HG03469 (cell line): ENCODE results near the gene OXNAD1.

Experiments used
- ATAC-seq: cut with Tn5 transposase; IDR thresholded peaks from one replicate; pipeline ENCODE4 v1.9.1; 2021; ENCODE audit warnings: mild to moderate bottlenecking, moderate library complexity, moderate number of reproducible peaks; ENCODE audit not compliant: unreplicated experiment

The OXNAD1 gene

GRCh38 chr3:16247282-16248061, 17.5 kb upstream of the OXNAD1 start:
- ATAC-seq, result no peak

DNA sequence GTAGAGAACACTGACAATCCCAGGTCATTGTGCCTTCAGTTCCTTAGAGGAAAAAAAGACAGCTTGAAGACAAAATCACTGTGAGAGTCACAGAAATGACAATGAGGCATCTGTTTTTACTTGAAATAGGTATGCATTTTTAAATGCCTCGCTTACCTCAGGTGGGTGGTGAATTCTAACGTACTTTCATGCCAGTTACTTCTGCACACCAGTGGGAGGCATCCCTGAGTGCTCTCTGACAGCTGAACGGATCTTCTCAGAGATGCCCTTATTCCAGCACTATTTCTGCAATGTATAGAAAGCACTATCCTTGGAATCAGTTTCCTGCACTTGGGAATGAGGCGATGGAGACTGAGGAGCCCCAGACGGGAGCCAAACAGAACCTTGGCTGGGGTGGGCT, 16.5 kb upstream of the OXNAD1 start:
- ATAC-seq, result no peak

- no peak for ATAC-seq
Observed at GRCh38 chr3:16249336-16249735, 15.7 kb upstream of the OXNAD1 start.

GRCh38 chr3:16249886-16250285, 15.1 kb upstream of the OXNAD1 start:
- ATAC-seq, result no peak

- no peak for ATAC-seq
Observed at GRCh38 chr3:16251316-16252085, 13.5 kb upstream of the OXNAD1 start.

GRCh38 chr3:16252243-16252978, 12.6 kb upstream of the OXNAD1 start:
- ATAC-seq, result peak; percentile 29

DNA sequence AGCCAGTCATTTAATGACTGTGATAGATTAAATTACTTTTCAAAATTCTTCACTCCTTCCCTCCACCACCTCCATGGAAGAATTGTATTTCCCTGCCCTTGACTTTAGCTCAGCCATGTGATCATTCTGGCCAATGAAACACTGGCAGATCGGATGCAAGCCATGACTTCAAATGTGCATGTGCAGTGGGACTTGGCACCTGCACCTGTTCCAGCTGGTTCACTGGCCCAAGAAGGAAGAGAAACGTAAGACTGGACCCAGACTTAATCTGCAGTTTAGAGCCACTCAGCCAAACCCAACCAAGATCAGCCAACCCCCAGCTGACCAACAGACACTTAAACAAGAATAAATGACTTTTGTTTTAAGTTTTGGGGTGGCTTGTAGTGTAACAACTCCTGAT, 12.0 kb upstream of the OXNAD1 start:
- no peak for ATAC-seq

DNA sequence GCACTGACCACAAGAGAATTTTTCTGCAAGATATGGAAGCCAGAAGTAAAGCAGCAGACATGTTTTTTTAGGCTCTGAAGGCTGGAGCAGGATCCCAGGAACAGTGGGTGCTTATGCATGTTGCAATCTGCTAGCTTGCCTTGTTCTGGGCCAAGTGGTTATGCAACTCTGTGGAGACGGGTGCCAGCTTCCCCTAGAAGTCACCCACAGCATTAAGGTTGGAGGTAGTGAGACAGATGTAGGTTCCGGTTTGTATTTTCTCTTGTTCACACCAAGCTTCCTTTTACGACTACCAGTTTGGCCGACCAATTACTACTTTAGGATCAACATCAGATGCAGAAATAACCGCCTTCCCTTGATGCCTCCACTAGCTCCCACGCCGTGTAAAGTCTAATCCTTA, 11.4 kb upstream of the OXNAD1 start:
- no peak for ATAC-seq

- no peak for ATAC-seq
Observed at GRCh38 chr3:16254916-16255315, 10.1 kb upstream of the OXNAD1 start.

GRCh38 chr3:16255326-16255725, 9.7 kb upstream of the OXNAD1 start:
- no peak for ATAC-seq

DNA sequence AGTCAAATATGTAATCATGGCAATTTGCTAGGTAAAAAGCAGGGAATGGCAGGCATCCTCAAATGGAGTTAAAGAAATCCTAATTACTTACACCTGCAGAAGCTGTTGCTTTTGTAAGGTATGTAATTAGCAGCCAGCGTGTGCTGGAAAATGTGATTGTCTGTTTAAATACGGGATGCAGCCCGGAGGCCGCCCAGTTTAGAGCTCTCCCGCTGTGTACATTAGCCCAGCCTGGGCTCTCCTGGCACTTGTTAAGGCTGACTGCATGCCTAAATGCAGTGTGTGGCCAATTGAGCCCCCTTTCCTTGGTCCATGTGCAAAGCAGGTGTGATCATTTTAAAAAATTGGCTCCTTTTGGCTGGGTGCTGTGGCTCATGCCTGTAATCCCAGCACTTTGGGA, 9.3 kb upstream of the OXNAD1 start:
- ATAC-seq, result no peak

DNA sequence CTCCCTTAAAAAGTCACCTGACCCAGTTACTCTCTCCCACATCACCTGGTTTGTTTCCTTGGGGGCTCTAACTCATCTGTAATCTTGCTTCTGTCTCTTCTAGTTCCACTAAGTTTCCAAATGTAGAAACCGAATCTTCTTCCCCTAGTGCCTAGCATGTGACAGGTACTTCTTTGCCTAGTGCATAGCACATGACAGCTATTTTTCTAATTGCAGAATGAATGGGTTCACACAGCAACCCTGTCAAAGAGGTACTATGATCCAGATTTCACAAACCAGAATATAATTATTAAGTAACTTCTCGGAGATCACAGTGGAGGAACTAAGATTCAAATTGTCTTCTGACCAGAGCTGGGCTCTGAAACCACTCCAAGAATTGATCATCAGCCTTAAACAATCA, 7.7 kb upstream of the OXNAD1 start:
- no peak for ATAC-seq

DNA sequence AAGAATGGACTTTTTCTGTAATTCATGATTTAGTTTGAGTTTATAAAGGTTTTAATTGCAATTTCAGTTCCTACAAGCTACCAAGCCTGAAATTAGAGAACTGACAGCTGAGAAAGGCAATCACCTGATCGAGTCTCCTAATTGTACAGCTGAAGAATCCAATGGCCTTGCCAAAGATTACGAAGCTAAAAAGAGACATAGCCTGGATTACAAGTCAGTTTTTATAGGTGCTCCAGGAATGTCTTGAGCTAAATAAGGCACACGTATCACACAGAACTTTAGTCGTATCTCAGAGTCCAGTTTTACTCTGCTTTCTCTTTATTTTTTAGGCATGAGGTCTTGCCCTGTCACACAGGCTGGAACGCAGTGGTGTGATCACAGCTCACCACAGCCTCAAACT, 6.8 kb upstream of the OXNAD1 start:
- no peak for ATAC-seq

DNA sequence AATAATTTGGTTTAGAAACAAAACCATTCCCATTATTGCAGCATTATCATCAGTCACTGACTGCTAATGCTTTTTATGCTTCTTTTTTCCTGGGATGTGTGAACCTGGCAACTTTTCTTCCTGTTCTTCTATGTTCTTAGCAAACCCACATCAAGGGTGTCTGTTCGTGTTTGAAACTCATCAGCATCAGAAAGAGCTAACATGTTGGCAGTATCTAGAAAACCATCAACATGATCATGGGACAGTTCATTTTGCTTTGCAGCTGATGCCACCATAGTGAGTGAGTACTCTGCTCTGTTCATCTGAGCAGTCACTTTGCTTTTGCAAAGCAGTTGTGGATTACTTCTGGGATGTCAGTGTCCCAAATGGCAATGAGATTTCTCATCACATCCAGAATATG, 6.1 kb upstream of the OXNAD1 start:
- ATAC-seq, result no peak

DNA sequence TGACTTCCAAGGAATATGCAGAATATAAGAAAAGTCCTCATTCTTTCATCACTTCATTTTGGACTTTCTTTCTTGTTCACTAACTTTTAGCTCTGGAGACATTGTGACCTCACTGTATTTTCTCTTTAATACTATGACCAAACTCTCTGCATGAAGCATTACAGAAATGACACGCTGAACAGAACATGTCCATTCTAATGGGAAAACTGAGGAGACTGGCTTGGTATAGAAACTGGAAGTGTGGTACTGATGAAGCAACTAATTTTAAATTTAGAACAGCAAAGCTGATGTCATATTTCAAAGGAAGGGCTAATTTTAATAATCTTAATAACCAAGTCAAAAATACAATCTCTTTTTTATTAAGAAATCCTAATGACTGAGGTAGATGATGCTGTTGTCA, 5.0 kb upstream of the OXNAD1 start:
- ATAC-seq, result no peak

DNA sequence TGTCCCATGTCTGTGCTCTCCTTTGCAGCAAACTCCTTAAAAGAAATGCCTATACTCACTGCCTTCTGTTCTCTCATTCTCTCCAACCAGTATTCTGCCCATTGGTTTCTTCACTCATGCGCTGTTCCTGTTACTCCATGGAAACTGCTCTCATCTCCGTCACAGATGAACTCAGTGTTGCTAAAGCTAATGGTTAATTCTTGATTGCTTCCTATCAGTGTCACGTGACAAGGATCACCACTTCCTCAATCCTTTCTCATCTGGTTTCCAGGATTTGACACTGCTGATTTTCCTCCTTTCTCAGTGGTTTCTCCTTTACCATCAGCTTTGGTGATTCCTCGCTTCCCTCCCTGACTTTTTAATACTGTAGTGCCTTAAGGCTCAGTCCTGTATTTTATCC, 2.8 kb upstream of the OXNAD1 start:
- no peak for ATAC-seq

DNA sequence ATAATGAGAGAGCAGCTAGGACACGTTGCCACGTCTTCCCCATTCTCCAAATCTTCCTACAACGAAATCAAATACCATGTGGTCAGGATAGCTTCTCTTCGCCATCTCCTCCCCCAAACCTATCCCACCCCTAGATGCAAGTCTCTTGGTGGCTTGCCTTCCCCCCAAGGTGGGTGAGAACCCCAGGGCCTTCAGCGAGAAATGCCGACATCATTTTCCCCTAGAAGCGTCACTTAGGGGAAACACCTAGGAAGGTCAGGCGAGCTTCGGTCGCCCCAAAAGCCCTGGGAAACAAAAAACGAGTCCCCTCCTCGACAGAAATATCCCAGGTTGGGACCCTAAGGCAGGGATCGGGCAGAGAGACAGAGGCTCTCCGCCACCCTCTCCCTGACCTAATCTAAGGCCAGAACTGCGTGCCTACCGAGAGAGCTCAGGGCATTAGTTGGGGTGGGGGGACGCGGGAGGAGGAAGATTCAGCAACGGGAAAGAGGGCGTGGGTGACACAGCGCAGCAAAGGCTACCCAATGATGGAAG, 771 bp upstream of the OXNAD1 start:
- ATAC-seq, result no peak

- ATAC-seq, result no peak
Observed at GRCh38 chr3:16265455-16265786, 409 bp downstream of the OXNAD1 start.

DNA sequence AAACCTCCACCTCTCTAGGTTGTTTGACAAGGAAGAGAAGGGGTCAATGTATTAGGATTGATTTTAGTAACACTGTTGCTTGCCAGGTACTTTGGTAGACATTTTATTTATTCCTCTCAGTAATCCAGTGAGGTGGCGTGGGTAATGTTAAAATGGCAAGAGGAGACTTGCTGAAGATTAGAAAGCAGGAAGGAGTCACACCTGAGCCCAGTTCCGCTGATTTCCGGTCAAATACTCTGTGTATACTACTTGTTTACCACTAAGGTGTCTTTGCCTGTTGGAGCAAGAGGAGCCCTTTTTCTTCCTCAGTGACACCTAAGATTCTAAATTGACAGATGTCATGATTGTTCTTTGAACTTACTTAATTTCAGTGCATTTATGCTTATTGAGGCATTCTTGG, 1.7 kb downstream of the OXNAD1 start:
- ATAC-seq, result no peak

GRCh38 chr3:16270855-16271254, 5.8 kb downstream of the OXNAD1 start:
- ATAC-seq, result no peak

- no peak for ATAC-seq
Observed at GRCh38 chr3:16272588-16272987, 7.6 kb downstream of the OXNAD1 start.

- ATAC-seq, result no peak
Observed at GRCh38 chr3:16273867-16274266, 8.9 kb downstream of the OXNAD1 start.
